Left kidney (tissue), 2 donors: Measurements from ENCODE around the gene PRDM10. TPM values are rescaled to one million over a fixed set of nuclear protein-coding genes. Genes with fewer than 3 reads are reported as not detected.
"Not testable (repeated sequence)": the region's sequence is repeated elsewhere in the genome, so short reads cannot be mapped to it uniquely, and the experiment has no call there.

Experiments
- DNase-seq: peaks from one replicate; pipeline ENCODE4 v3.0.0-alpha.2; 2013
- polyA plus RNA-seq: library from polyadenylated mRNA; unstranded; fragments of 120-200 nt; gene quantifications from one replicate; pipeline ENCODE4 v1.2.1, GENCODE V29; 2013; ENCODE audit not compliant: insufficient read length

PRDM10 gene
- polyA plus RNA-seq, 1 donor: 14.1 TPM

DNA sequence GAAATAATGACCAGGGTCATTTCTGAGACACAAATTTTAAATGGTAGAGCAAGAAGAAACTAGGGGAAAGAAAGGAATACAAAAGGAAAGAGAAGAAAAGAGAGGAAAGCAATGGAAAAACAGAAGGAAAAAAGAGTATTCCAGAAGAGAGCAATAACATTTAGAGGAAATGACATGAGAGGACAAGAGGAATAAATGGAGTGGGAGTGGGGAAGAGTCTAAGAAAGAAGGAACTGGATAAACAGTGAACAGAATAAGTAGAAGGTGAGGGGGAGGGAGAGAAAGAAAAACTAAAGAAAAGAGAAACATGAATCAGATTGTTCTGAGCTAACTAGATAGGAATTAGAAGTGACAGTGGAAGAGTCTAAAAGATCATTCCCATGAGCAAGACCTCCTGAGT is 28.4 kb downstream of the PRDM10 start:
- no peak for DNase-seq

DNA sequence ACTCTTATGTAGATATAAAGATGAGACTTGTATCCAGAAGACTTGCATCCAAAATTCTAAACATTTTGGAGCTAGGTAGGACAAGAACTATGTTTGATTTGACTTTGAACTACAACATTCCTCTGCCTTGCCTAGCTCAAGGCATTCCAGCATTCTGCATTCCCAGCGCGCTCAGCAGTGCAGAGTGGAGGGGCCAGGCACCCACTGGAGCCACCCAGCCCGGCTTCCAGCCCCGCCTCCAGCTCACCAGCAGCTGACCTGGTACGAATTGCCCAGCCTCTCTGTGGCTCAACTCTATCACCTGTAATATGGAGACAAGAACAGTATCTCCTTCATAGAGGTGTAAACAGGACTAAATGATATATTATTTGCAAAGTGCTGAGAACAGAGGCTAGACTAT is 28.8 kb downstream of the PRDM10 start:
- DNase-seq: peak; percentile 50

DNA sequence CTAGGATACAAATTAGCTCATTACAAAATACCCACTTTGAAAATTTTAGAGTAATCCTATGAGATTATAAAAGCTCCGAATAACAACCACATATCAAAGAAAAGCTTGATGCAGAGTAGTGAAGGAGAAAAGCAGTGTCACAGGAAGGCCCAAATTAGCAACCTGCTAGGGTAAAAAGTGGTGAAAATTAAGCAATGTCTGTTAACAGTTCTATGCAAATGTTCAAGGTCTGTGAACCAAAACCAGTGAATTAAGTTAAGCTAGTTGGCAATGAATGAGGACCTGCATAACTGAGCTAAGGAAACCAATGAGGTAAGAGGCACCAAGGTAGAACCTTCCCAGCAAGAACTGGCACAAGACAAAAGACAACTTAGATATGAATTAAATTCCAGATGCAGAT is 29.6 kb downstream of the PRDM10 start:
- peak; percentile 30 for DNase-seq

DNA sequence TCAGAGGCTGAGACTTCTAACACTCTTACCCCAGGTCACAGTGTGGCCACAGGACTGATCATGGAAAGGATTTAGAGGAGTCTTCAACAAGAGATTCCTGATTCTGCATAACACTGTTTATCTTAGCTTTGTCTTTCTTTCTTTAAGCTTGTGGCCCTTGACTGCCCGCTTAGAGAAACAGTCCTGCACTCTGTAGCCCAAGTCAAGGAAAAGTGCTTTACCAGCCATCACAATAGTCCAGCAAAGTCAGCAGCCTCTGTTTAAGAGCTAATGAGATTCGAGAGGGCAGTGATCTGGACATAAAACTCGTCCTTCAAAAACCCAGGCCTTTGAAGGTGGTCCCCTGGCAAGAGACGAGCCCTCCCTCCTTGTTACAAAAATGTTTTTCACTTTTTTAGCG is 30.0 kb downstream of the PRDM10 start:
- DNase-seq: no peak

DNA sequence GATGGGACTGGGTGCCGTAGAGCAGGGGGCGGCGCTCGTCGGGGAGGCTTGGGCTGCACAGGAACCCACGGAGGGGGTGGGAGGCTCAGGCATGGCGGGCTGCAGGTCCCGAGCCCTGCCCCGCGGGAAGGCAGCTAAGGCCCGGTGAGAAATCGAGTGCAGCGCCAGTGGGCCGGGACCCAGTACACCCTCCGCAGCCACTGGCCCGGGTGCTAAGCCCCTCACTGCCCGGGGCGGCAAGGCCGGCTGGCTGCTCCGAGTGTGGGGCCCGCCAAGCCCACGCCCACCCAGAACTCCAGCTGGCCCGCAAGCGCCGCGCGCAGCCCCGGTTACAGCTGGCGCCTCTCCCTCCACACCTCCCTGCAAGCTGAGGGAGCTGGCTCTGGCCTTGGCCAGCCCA is 30.8 kb downstream of the PRDM10 start:
- DNase-seq: not testable (repeated sequence)

DNA sequence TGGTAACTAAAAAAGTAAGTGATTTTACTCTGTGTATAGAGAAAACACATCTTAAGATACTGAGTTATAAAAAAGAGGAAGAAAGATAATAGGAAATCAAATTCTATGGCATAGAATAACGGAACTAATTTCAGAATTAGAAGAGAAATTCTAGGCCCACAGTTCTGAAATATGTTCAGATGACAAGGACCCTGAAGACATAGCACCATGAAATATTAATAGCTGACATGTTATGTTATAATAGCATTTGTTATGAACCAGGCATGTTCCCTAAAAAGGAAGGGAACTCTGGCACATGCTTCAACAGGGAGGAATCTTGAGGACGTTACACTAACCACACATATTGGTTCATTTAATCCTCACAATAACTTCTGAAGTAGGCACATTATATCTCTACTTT is 32.7 kb downstream of the PRDM10 start:
- DNase-seq: no peak

DNA sequence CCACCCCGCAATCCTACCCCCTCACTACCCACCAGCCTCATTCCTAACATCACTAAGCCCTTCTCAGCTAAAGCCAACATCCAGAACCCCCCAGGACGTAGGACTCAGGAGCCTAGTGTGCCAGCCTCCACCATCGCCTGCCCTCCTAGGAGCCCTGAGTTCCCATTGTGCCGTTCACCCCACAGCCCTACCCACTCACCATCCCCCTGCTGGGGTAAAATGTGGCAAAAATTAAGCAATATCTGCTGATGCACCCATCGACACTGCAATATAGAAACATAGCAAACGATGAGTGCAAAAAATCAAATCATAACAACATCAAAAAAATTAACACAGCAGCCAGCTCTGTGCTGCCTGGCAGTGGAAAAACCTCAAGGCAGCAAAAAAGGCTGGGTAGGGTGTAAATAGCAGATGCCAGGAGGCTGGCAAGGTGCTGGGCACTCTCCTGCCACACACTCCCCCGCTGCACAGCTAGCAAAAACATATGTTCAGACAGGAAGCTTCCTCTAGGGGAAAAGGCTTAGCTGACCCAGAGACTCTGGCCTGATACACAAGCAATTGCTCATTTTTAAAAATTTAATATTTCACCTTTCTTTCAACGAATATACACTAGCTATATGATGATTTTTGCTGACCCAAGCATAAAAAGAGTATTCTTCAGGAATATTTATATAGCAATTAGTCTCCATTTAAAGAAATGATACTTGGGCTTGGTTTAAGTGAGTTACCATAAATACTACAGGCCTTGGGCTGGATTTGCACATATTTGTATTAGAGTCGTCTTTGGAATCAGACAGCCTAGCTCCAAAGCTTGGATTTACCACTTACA is 33.8 kb downstream of the PRDM10 start:
- no peak for DNase-seq

DNA sequence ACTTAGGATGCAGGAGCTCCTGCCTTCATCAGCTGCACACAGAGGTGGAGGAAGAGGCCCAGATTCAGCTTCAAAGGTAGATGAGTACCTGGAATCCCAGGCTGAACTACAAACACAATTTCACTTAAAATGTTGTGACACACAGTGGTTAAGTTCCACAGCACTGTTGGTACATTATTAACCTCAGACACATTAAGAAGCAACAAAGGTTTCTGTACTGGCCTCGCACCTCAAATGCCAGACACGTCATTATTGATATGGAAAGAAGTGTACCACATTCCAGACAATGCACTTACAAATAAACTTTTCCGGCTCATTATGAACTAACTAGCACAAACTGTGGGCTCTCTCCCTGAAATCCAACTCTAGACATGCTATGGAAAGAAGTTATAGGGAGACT is 34.6 kb downstream of the PRDM10 start:
- DNase-seq: no peak

DNA sequence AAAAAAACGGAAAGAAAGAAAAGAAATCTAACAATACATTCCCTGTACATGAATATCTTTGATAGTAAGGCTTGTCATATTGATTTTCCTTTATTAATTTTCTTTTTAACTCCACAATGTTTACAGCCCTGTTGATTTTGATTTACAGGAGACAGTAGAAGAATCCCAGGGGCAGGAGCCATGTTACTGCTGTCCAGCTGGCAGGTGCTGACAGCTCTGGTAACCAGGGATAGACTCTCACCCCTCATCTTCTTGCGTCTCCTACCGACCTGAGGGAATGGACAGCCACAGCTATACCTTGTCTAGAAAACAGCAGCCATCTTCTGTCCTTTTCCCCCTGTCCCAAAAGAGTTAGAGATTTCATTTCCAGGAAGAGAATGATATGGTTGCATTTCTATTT is 37.4 kb downstream of the PRDM10 start:
- no peak for DNase-seq

DNA sequence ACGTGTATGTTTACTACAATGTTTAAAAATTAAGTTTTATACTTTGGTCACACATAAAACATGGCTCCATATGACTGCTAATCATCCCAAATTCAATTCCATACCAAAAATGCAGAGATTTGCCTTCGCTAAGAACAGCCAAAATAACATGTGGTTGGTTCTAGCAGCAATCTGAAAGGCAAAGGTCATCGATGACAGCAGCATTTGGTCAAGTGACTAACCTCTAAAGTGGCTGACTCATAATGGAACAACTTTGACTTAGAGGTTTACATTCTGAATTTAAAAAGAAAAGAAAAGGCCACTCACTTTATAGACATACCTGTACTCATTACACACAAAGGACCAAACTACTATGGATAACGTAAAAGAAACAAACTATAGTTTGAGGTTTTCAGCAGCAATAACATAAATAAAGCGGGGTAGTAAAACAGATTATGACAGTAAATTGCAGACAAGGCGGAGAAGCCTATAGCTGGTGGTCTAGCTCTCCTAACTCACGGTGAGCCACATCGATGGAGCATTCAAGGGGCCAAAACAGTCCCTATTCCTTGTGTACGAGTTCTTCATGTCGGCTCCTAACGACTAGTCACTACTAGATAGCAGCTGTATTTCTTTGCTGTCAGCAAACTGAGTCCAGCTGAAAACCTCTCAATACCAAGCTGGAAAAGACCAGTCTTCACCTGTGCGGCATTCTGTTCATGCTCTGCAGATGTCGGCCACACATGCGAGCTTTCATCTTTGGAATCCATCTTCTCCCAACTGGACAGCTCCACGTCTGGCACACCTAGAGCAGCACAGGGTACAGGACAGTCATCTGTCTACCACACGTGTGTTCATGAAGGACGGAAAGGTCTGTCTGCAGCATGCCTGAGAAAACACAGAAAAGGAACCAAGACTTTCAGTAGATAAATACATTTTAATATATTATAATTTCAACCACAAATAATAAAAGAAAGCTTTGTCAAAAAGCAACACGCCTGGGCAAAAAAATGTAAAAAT is 42.1 kb downstream of the PRDM10 start:
- no peak for DNase-seq

DNA sequence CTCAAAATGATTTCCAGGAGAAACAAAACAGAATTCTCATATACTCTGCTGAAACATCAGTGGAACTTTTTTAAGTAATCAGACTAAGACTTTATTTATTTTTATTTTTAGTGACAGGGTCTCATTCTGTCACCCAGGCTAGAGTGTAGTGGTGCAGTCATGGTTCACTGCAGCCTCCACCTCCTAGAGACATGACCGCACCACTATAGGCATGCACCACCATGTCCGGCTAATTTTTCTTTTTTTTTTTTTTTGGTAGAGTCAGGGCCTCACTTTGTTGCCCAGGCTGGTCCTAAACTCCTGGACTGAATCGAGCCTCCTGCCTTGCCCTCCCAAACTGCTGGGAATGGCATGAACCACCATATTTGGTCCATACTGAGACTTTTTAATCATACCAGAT is 42.9 kb downstream of the PRDM10 start:
- DNase-seq: no peak

DNA sequence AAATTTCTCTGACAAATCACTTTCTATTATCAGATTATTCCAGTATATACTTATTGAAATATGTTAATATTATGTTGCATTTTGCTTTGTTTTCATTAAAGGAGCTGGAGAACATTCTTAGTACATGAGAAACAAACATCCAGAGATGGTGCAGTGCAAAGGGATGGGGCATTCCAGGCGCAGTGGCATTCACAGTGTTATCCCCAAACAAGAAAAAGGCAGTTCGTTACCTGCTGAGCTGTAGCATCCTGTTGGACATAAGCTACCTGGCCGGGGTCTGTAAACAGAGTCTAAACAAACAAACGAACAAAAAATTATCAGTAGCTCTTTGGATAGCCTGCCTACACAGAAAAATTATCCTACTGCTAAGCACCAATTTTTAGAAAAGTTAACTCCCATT is 47.4 kb downstream of the PRDM10 start:
- no peak for DNase-seq

DNA sequence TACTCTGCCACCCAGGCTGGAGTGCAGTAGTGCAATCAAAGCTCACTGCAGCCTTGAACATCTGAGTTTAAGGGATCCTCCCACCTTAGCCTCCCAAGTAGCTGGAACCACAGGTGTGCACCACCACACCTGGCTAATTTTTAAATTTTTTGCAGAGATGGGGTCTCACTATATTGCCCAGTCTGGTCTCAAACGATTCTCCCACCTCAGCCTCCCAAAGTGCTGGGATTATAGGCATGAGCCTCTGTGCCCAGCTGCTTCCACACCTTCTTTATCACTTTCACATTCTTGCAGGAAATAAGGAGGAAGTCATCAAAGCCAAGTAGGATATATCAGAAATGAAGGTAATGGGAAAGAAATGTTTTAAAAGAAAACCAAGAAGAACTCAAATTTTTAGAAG is 47.9 kb downstream of the PRDM10 start:
- not testable (repeated sequence) for DNase-seq

DNA sequence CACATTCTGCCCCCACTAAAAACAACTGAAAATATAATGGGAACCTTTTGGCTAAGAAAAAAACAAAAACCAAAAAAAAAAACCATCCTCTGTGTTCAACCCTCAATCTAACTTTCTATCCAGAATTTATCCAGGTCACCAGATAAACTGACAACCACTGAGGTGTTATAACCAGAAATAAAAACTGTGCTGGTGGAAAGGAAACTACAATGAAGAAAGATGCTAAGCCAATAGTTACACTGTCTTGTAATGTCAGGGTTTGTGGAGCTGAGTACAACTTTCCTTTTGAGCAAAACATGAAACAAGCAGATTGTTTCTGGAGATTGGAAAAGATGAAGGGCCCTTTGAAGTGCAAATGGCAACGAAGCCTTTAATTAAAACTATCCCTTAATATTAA is 50.8 kb downstream of the PRDM10 start:
- no peak for DNase-seq

DNA sequence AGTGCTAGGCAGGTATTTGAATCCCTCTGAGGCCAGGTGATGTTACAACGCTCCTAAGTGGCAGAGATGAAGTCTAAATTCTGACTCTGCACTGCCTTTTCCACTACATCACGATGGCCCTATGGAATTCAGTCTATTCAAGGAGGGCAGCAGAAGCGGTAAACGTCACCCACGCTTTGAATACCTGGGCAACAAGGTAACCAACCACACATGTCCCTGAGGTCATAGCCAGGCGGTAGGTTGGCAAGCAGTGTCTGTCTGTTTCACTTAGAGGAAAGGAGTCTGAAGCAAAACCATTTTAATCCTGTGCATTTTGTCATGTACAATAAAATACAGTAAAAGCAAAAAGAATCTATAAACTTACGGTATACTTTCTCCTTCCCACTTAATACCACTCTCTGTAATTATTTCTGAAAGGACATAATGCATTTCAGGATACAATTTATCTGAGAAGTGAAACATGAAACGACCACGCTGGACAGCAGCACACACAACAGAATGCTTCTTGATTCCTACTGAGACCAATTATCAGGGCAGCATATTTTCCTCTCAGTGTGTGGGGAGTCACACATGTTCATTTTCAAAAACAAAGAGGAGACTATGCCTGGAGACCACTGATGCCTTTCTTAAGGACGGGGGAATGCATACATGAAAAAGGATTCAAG is 51.3 kb downstream of the PRDM10 start:
- no peak for DNase-seq

DNA sequence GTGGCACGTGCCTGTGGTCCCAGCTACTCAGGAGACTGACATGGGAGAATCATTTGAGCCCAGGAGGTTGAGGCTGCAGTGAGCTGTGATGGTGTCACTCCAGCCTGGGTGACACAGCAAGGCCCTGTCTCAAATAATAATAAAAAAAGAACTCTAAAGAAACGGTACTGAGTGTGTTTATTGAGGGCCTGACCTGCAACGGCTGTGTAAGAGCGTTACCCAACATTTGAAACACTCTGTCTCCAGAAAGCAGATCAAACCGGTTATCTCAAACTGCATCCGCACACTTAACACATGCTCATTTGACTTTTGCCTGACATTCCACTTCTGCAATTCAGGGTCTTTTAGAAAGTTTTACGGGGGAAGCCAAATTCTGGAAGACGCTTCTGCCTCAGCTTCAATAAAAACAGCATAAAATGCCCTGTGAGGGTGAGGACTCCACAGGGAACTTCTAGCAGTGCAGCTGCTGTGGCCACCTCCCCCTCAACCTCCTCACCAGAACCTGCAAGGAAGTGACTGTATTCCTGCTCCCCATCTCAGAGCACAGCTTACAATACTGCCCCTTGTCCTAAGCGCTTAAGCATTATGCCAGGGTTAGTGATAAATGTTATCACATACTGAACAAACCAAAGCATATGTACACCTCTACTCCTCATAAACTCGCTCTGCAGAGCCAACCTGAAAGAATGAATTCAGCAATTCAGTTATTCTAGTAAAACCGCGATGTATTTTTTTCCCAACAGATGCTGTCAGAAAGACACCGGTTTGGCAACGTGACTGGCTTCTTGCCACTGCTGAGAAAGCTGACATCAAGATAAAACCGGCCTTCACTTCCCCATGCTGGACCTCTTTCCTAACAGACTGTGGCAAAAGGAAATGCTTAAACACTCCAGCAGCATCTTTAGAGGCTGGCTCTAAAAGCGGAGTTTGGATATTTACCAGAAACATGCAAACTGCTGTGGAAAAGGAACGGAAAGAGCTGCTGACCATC is 52.2 kb downstream of the PRDM10 start:
- no peak for DNase-seq

DNA sequence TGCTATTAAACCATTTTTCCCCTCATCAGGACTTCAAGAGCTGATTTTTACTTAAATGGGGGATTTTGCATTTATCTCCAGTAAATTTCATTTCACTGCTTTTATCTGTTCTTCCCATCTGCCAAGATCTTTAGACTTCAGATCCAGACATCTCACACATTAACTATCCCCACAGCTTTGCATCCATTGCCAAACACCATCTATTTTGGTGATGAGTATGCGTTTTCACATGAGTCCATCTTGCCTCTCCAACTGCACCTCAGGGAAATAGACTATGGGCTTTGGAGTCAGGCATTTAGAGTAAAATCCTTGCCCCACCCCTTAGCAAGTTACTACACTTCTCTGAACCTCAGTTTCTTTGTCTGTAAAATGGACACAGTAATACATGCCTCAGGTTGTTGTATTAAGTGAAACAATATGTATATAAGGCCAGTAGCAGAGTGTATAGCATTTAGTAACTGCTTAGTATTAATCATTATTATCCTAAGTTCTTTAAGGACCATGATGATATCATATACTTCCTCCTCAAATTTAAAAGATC is 53.6 kb downstream of the PRDM10 start:
- DNase-seq: no peak

DNA sequence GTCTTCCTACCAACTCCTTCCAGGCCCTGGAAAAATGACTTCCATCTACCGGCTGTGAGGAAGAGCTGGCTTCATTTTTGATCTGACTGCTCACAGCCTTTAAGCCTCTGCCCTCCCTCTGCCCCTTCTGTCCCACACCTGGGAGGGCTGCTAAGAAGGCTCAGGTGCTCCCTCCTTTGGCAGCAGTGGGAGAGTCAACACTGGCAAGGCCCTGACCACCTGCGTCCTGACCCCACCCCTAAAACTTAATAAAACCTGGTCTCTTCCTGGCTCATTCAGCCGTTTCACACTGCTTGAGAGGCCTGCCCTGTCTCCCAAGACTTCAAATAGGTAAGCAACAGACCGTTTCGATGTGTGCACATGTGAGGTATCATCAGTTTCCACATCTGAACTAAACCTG is 55.2 kb downstream of the PRDM10 start:
- DNase-seq: no peak

DNA sequence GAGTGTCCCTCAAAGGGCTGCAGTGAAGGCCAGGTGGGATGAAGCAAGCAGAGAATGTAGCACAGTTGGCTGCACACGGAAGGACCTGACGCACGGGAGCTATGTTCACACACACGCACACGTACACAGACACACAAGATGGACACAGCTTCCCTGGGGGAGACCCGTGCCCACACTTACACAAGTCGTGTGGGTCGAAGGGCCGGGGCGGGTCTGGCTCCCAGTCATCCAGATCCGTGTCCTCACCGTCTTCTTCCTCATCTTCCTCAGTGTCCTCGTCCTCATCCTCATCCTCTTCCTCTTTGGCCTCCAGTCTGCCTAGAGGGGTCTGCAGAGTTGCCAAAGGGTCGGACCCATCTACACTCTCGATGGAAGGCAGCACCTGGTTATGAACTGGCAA is 55.7 kb downstream of the PRDM10 start:
- DNase-seq: no peak

DNA sequence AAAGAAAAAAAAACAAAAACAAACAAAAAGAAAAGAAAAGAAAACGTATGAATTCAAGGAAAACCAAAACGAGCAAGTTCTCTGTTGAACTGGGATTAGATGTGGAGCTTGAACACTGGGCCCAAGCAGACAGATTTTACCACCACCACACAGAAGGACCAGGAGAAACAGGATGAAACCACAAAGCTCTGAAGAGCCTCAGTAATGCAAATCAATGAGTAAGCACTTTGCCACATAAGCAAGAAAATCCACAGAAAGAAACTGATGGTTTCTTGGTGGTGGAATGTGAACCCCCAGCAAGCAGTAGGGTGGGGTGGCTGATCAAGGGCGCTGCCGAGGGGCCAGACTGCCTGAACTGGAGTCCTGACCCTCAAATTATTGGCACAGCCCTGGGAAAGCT is 56.4 kb downstream of the PRDM10 start:
- no peak for DNase-seq

DNA sequence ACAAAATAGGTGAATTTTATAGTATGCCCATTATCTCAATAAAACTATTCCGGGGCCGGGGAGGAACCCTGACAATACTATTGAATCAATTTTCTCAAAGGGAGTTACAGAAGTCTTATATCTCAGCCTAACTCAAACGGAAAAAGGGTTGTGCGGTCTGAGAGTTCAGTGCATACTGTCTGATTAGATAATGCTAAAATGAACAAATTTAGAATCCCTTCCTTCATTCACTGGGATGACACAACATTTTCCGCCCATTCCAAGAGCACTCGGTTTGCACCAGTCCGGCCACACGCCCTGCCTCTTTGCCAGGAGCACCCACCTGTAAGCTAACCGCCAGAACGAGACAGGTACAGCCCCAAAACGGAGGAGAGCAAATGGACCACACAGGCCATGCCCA is 57.3 kb downstream of the PRDM10 start:
- DNase-seq: no peak
